Stimulated activated CD8-positive, alpha-beta memory T cell treated with anti-CD3 and anti-CD28 coated beads, Interleukin-4, amount 100 ng/mL, for 48 hours (primary cell): ENCODE results near the gene PARL.

Experiments used
- DNase-seq: peaks from one replicate; pipeline ENCODE4 v3.0.0-alpha.2; 2020

The PARL gene

DNA sequence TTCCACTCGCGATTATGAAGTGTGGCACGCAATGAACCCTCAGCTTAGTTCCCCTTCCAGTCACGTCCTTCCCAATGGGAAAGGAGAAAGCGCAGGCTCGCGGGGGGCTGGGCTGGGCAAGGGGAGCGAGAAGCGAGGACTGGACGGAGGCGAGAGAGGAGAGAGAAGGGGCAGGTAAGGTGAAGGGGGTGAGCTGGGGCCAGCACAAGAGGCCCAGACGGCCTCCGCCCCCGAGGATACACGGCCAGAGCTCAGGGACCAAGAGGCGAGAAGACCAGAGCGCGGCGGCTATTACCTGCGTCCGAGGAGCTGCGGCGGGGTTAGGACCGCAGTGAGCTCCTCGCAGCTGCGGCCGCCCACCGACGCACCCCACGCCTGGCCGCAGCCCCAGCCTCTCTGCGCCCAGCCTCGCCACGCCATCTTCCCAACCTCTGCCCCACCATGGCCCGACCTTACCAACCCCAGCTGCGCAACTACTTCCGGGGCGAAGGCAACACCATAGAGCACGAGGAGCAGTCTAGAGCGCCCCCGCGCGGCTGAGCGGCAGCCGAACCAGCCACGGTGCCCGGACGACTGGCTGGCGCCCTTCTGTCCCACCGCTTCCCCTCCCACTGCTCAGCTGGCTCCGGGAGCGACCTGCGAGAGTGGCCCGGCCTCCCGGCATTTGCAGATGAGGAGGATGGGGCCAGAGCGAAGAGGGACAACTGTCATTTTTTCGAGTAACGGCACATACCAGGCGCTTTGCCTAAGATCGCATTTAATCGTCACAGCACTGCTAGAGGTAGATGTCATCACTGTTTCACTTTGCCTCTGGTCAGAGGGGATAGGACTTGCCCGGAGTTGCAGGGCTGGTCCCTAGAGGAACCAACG lies at the start of gene PARL:
Gene PARL, minus strand, starts transcription at position 454 of the 870 bp plus-strand sequence. Its CDS starts 34 bp downstream, at position 420.
- DNase-seq, result peak; percentile 98

DNA sequence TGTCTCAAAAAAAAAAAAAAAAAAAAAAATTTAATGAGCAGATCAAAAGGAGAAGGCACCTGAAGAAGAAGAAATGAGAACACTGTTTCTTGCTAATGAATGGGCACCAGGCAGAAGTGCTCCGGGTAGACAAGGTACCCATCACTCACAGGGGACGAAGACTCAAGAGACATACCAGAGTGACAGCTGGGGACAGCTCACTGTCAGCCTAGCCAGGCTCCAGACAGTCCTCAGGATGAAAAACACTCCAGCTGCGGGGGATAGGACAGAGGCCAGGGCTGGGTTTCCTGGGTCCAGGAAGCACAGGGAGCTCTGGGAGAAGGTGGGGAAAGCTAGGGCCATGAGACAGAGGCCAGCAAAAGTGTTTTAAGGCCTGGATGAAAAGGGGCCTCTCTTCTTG lies 48.5 kb upstream of the PARL start:
- DNase-seq, result no peak

GRCh38 chr3:183931881-183932280 lies 47.2 kb upstream of the PARL start:
- no peak for DNase-seq

DNA sequence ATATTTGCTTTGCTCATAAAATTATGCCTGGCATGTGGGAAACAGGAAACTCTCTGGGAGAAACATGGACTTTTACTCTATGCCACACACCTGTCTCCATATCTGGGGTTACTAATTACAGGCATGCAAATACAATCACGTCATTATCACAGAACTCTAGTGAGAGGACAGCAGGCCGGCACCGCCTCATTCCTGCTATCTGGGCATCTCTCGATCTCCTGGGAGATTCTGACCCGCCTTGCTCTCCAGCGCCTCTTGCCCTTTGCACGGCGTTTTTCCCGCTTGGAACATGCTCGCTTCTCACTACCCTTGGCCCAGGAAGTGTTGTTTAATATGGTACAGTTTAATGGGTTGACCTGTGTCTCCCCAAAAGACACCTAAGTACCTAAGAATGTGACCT lies 45.4 kb upstream of the PARL start:
- no peak for DNase-seq

DNA sequence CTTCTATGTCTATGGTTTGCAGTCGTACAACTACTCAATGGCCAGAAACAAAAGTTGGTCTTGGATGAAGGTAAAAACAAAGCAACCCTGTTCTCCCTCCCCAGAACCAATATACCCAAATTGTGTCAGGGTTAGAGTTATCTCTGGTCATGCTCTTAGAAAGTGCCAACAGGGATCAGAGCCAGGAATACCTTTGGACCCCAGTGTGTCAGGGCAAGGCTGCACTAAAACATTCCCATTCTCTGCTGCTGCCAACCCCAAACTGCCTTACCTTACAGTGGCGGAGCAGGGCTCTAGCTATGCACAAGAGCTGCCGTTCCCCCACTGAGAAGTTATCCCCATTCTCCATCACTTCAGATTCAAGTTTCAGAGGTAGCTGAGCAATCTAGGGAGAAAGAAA lies 42.4 kb upstream of the PARL start:
- DNase-seq, result no peak

DNA sequence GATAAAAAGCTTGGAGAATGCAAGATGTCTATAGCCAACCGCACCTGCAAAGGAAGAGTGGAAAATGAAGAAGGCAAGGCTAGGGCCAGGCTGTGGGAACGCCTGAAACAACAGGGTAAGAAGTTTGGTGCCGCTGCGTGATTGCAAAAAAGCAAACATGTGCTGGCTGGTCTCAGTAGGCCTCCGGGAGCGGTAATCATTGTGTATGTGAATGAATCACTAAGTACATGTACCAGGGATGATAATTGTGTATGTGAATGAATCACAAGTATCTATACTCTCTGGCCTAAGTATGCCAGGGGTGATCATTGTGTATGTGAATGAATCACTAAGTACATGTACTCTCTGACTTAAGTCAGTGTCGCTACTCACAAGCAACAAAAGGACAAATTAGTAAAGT lies 40.3 kb upstream of the PARL start:
- no peak for DNase-seq

DNA sequence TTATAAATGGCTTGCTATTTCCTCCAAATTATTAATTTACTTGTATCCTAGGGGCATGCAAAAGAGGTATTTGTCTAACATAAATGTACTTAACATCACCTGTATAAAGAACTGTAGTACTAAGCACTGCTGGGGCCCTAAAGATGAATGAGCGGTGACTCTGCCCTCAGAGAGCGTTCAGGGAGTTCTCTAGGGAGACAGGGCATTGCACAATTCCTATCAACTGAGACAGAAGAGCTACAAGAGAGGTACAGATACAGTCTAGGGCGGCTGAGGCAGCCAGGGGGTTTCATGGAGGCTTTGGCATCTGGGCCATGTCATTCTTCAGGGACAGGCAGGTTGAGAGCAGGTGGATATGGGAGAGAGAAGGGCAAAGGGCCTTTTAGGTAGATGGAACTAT lies 39.9 kb upstream of the PARL start:
- no peak for DNase-seq

DNA sequence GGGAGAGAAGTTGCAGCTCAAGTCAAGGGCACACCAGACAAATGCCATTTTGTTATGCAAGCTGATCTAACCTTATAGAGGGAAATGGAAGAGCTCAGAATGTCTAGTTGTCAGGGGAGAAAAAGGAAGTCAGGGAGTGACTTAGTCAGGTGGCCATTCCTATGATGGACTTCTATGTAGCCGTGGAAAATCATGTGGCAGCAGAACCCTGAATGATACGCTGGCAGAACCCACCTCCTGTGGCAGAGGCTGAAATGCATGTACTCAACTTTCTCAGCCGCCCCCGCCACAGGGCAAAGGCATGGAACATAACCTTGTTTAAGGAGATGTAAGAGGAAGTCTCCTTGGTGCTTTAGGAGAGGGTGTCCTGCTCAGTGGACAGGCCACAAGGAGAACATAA lies 37.7 kb upstream of the PARL start:
- DNase-seq, result no peak

GRCh38 chr3:183921096-183921495 lies 36.4 kb upstream of the PARL start:
- no peak for DNase-seq

GRCh38 chr3:183920416-183920815 lies 35.7 kb upstream of the PARL start:
- no peak for DNase-seq

GRCh38 chr3:183918178-183918577 lies 33.5 kb upstream of the PARL start:
- DNase-seq, result no peak

- DNase-seq, result no peak
These were observed 33.1 kb upstream of the PARL start for GRCh38 chr3:183917776-183918175.

GRCh38 chr3:183914856-183915255 lies 30.2 kb upstream of the PARL start:
- DNase-seq, result no peak

- DNase-seq, result no peak
These were observed 28.9 kb upstream of the PARL start for GRCh38 chr3:183913580-183913920.

DNA sequence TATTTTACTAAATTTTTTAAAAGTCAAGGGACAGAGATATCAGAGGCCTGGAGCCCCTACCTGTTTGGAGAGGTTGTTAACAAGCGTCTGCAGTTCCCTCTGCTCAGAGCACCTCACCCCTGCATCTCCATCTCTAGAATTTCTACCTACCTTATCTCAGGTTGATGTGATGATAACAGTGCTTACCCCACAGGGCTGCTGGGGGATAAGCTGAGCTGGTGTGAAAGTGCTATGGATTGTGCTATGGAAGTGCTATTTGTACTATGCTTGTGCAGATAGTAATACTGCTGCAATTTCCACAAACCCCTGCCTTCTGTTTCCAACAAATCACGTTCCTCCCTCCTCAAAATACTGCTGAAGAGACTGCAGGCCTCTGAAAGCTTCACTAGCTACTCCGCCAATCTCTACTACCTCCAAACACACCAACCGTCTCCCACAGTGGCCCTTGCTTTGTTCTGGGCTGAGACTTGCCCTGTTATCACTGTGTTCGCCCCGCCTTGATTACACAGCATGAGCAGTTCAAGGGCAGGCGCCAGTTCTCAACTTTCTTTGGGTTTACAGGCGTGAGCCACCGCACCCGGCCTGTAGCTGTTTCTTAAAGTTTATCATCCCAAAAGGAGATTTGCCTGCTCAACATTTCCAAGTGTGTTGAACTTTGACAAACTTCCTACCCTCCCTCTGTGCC lies 28.4 kb upstream of the PARL start:
- no peak for DNase-seq

DNA sequence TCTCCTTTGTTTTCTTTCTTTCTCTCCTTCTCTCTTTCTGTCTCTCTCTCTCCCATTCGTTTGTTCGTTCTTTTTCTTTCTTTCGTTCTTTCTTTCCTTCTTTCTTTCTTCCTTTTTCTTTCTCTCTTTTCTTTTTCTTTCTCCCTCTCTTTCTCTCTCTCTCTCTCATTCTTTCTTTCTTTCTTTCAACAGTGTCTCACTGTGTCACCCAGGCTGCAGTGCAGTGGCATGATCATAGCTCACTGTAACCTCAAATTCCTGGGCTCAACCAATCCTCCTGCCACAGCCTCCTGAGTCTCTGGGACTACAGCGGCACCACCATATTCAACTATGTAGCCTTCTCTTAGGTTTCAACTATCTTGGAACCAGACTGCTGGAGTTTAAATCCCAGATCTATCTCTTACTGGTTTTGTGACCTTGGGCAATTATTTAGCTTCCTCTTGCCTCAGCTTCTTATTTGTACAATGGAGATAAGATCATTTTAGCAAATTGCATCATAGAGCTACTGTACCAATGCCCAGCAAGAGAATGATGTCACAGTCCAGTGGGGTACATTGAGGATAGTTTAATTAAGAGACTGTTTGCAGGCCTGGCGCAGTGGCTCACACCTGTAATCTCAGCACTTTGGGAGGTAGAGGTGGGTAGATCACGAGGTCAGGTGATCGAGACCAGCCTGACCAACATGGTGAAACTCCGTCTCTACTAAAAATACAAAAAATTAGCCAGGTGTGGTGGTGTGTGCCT lies 27.3 kb upstream of the PARL start:
- no peak for DNase-seq

DNA sequence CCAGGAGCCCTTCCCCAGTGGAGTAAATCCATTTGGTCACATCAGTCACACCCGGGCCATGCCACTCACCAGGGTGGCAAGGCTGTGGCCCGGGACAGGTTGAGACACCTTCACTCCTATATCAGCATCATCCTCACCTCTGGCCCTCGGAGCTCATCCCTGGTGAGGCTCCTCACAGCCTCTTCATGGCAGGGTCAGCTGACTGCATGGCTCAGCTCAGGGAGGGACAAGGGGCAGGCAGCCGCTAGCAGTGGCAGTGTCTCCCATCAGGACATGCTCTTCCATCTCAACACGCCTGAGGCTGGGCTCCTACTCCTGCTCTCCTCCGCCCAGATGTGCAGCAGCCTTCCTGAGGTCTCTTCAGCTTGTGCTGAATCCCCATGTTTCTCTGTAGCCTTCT lies 26.4 kb upstream of the PARL start:
- no peak for DNase-seq

GRCh38 chr3:183909030-183909600 lies 24.4 kb upstream of the PARL start:
- DNase-seq, result no peak

- no peak for DNase-seq
These were observed 23.2 kb upstream of the PARL start for GRCh38 chr3:183907911-183908331.

DNA sequence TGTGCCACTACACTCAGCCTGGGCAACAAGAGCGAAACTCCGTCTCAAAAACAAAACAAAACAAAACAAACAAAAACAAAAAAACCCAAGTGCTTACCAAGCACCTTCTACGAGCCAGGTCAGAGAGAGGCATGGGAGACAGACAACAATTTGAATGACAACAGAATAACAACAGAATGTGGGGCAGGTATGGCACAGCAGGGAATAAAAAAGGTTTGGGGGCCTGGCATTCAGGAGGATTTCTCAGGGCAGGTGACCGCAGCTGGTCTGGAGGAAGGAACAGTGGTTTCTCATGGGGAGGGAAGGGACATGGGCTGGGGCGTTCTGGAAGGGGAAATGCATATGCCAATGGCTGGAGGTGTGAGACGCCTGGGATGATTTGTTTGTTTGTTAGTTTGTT lies 22.5 kb upstream of the PARL start:
- no peak for DNase-seq

GRCh38 chr3:183906234-183906921 lies 21.7 kb upstream of the PARL start:
- DNase-seq, result no peak

GRCh38 chr3:183904833-183905780 lies 20.4 kb upstream of the PARL start:
- DNase-seq, result no peak
